ENCODE results near the gene SLC35F5. TPM values are rescaled to one million over a fixed set of nuclear protein-coding genes. Genes with fewer than 3 reads are reported as not detected.

Gene SLC35F5
- total RNA-seq, 1 experiment from 2014 or later: 14.3 TPM

- no peak for TF ChIP-seq POLR2A (IDR thresholded peaks at IDR 0.05; ENCODE audit: borderline replicate concordance, extremely low read depth, insufficient read depth, insufficient read length)
- no peak for TF ChIP-seq CEBPB (IDR thresholded peaks at IDR 0.05; ENCODE audit: low read depth)
- no peak for TF ChIP-seq POLR2AphosphoS5 (IDR thresholded peaks at IDR 0.05; ENCODE audit: low read depth, low read length)
- TF ChIP-seq SP1 (IDR thresholded peaks at IDR 0.05; ENCODE audit: low read depth): no peak
Measured at GRCh38 chr2:113677330-113677729, 79.1 kb downstream of the SLC35F5 start (continued).

- DNase-seq (ENCODE audit: low read depth, low spot score): no peak
- H2AFZ ChIP-seq (ENCODE audit: low read depth, low read length, poor library complexity, severe bottlenecking): no peak overlapping the region
- H3K27me3 ChIP-seq (ENCODE audit: insufficient read depth, low read length): no peaks in the 10 kb centered on the region
- no peaks in the 10 kb centered on the region for H4K20me1 ChIP-seq (ENCODE audit: insufficient read depth)
- ChIA-PET RAD21 (ENCODE audit: low non-redundant PET in 1 of 2, low total read pairs in 2 of 2, uncharacterized antibody in 2 of 2, unreplicated experiment in 2 of 2) (no interaction called here), CTCF (no interaction called here), POLR2A (no interaction called here)
- H3K4me2 ChIP-seq (ENCODE audit: low read length): no peak overlapping the region
- no peak overlapping the region for H3K9ac ChIP-seq (ENCODE audit: low read length)
- no peak overlapping the region for H3K4me3 ChIP-seq (replicated peaks in 1 of 2; ENCODE audit: low read depth in 1 of 2, low read length in 2 of 2)
- intact Hi-C loops (cut with micrococcal nuclease): no loop called here
- no peak for ATAC-seq
- TF ChIP-seq EZH2 (IDR thresholded peaks at IDR 0.05) (no peak), ELF1 (IDR thresholded peaks at IDR 0.05; ENCODE audit: borderline replicate concordance, low read depth) (no peak), ZFX (IDR thresholded peaks at IDR 0.05) (no peak), REST (IDR thresholded peaks at IDR 0.05; ENCODE audit: low read depth) (no peak), CEBPB (IDR thresholded peaks at IDR 0.05; ENCODE audit: low read depth) (no peak), SIN3A (IDR thresholded peaks at IDR 0.05; ENCODE audit: low read depth) (no peak), SP1 (IDR thresholded peaks at IDR 0.05; ENCODE audit: low read depth) (no peak), YY1 (IDR thresholded peaks at IDR 0.05; ENCODE audit: extremely low read depth, insufficient replicate concordance, low read depth, low read length) (no peak), CTCF (IDR thresholded peaks at IDR 0.05 in 2 of 3, conservative IDR thresholded peaks at IDR 0.05 in 1 of 3; ENCODE audit: borderline replicate concordance in 1 of 3, insufficient read depth in 1 of 3, low read depth in 2 of 3, low read length in 2 of 3) (no peak)
- TF ChIP-seq, protein P1, sequence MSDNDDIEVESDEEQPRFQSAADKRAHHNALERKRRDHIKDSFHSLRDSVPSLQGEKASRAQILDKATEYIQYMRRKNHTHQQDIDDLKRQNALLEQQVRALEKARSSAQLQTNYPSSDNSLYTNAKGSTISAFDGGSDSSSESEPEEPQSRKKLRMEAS (IDR thresholded peaks at IDR 0.05): no peak
- no peaks in the 10 kb centered on the region for H3K9me2 ChIP-seq (ENCODE audit: insufficient read depth)
- no TSS peak for BruUV-seq (replicated peaks)
- no peaks in the 10 kb centered on the region for H3K4me1 ChIP-seq (ENCODE audit: control insufficient read depth in 1 of 2, insufficient read depth in 2 of 2, low read length in 2 of 2)
- no peaks in the 10 kb centered on the region for H3K36me3 ChIP-seq (ENCODE audit: control insufficient read depth in 1 of 2, insufficient read depth in 2 of 2, low read length in 2 of 2)
- no peaks in the 10 kb centered on the region for H3K79me2 ChIP-seq (ENCODE audit: insufficient read depth, low read length)
- H3K9me3 ChIP-seq (ENCODE audit: control insufficient read depth in 1 of 2, insufficient read depth in 1 of 2, low read depth in 1 of 2, low read length in 2 of 2): no peaks in the 10 kb centered on the region
- H3K27ac ChIP-seq (ENCODE audit: low read depth, low read length): no peak overlapping the region
Measured at GRCh38 chr2:113676623-113677266, 79.7 kb downstream of the SLC35F5 start.
